ENCODE data around the gene SMIM32.
A peak's percentile ranks its signal among the peaks of the same experiment; 100 is the strongest.

The SMIM32 gene

GRCh38 chr5:136195971-136196820, 3.2 kb upstream of the SMIM32 start:
- no peaks in the 10 kb centered on the region for H3K9me3 ChIP-seq (ENCODE audit: low read length)
- H3K4me3 ChIP-seq (ENCODE audit: low read depth in 1 of 2, low read length in 2 of 2): no peak overlapping the region
- peaks cover 8 to 24% of the 10 kb centered on the region in 2 donors for H3K27me3 ChIP-seq (ENCODE audit: control insufficient read depth in 1 of 2, insufficient read depth in 2 of 2, low read length in 2 of 2)
- H3K36me3 ChIP-seq (ENCODE audit: insufficient read depth, low read length): no peaks in the 10 kb centered on the region
- H3K4me1 ChIP-seq (ENCODE audit: insufficient read depth, low read length): peaks cover 20% of the 10 kb centered on the region
- H3K27ac ChIP-seq (ENCODE audit: low read depth, low read length): peak overlapping the region; percentile 35
- H3K9ac ChIP-seq (ENCODE audit: low read length): no peak overlapping the region

GRCh38 chr5:136194576-136194975, 1.6 kb upstream of the SMIM32 start:
- H3K4me3 ChIP-seq (ENCODE audit: low read depth in 1 of 2, low read length in 2 of 2): no peak overlapping the region
- no peak overlapping the region for H3K27ac ChIP-seq (ENCODE audit: low read depth, low read length)
- H3K27me3 ChIP-seq (ENCODE audit: control insufficient read depth in 1 of 2, insufficient read depth in 2 of 2, low read length in 2 of 2): peaks cover 15 to 35% of the 10 kb centered on the region in 2 donors
- H3K9me3 ChIP-seq (ENCODE audit: low read length): no peaks in the 10 kb centered on the region
- H3K4me1 ChIP-seq (ENCODE audit: insufficient read depth, low read length): peaks cover 20% of the 10 kb centered on the region
- no peaks in the 10 kb centered on the region for H3K36me3 ChIP-seq (ENCODE audit: insufficient read depth, low read length)
- no peak overlapping the region for H3K9ac ChIP-seq (ENCODE audit: low read length)

GRCh38 chr5:136193322-136193935, 467 bp upstream of the SMIM32 start:
- Histone ChIP-seq H3K9ac (ENCODE audit: low read length) (no peak overlapping the region), H3K4me3 (ENCODE audit: low read depth in 1 of 2, low read length in 2 of 2) (peak overlapping the region; percentile 39 to 48), H3K9me3 (ENCODE audit: low read length) (no peaks in the 10 kb centered on the region), H3K27me3 (ENCODE audit: control insufficient read depth in 1 of 2, insufficient read depth in 2 of 2, low read length in 2 of 2) (peaks cover 15 to 35% of the 10 kb centered on the region in 2 donors), H3K36me3 (ENCODE audit: insufficient read depth, low read length) (no peaks in the 10 kb centered on the region), H3K27ac (ENCODE audit: low read depth, low read length) (no peak overlapping the region), H3K4me1 (ENCODE audit: insufficient read depth, low read length) (peaks cover 20% of the 10 kb centered on the region)

GRCh38 chr5:136192015-136192525, 892 bp downstream of the SMIM32 start:
- Histone ChIP-seq H3K27ac (ENCODE audit: low read depth, low read length) (no peak overlapping the region), H3K9me3 (ENCODE audit: low read length) (no peaks in the 10 kb centered on the region), H3K36me3 (ENCODE audit: insufficient read depth, low read length) (no peaks in the 10 kb centered on the region), H3K4me3 (ENCODE audit: low read depth in 1 of 2, low read length in 2 of 2) (peak overlapping the region in 1 of 2 donors; percentile 48), H3K9ac (ENCODE audit: low read length) (no peak overlapping the region), H3K27me3 (ENCODE audit: control insufficient read depth in 1 of 2, insufficient read depth in 2 of 2, low read length in 2 of 2) (peaks cover 15 to 35% of the 10 kb centered on the region in 2 donors), H3K4me1 (ENCODE audit: insufficient read depth, low read length) (peaks cover 14% of the 10 kb centered on the region)

- Histone ChIP-seq H3K4me3 (ENCODE audit: low read depth in 1 of 2, low read length in 2 of 2) (no peak overlapping the region), H3K4me1 (ENCODE audit: insufficient read depth, low read length) (peaks cover 14% of the 10 kb centered on the region), H3K9ac (ENCODE audit: low read length) (no peak overlapping the region), H3K9me3 (ENCODE audit: low read length) (no peaks in the 10 kb centered on the region), H3K27ac (ENCODE audit: low read depth, low read length) (no peak overlapping the region), H3K27me3 (ENCODE audit: control insufficient read depth in 1 of 2, insufficient read depth in 2 of 2, low read length in 2 of 2) (peaks cover 15 to 35% of the 10 kb centered on the region in 2 donors), H3K36me3 (ENCODE audit: insufficient read depth, low read length) (peaks cover 3% of the 10 kb centered on the region)
Measured at GRCh38 chr5:136191304-136192014, 1.5 kb downstream of the SMIM32 start.

- no peak overlapping the region for H3K4me3 ChIP-seq (ENCODE audit: low read depth in 1 of 2, low read length in 2 of 2)
- peaks cover 10% of the 10 kb centered on the region for H3K4me1 ChIP-seq (ENCODE audit: insufficient read depth, low read length)
- peaks cover 15 to 35% of the 10 kb centered on the region in 2 donors for H3K27me3 ChIP-seq (ENCODE audit: control insufficient read depth in 1 of 2, insufficient read depth in 2 of 2, low read length in 2 of 2)
- H3K9me3 ChIP-seq (ENCODE audit: low read length): no peaks in the 10 kb centered on the region
- no peak overlapping the region for H3K27ac ChIP-seq (ENCODE audit: low read depth, low read length)
- H3K9ac ChIP-seq (ENCODE audit: low read length): no peak overlapping the region
- H3K36me3 ChIP-seq (ENCODE audit: insufficient read depth, low read length): peaks cover 3% of the 10 kb centered on the region
Measured at GRCh38 chr5:136190904-136191303, 2.1 kb downstream of the SMIM32 start.

- H3K9me3 ChIP-seq (ENCODE audit: low read length): no peaks in the 10 kb centered on the region
- H3K4me1 ChIP-seq (ENCODE audit: insufficient read depth, low read length): peaks cover 3% of the 10 kb centered on the region
- H3K9ac ChIP-seq (ENCODE audit: low read length): no peak overlapping the region
- no peak overlapping the region for H3K27ac ChIP-seq (ENCODE audit: low read depth, low read length)
- no peak overlapping the region for H3K4me3 ChIP-seq (ENCODE audit: low read depth in 1 of 2, low read length in 2 of 2)
- peaks cover 15 to 35% of the 10 kb centered on the region in 2 donors for H3K27me3 ChIP-seq (ENCODE audit: control insufficient read depth in 1 of 2, insufficient read depth in 2 of 2, low read length in 2 of 2)
- peaks cover 3% of the 10 kb centered on the region for H3K36me3 ChIP-seq (ENCODE audit: insufficient read depth, low read length)
Measured at GRCh38 chr5:136190091-136190720, 2.8 kb downstream of the SMIM32 start.

- Histone ChIP-seq H3K4me3 (ENCODE audit: low read depth in 1 of 2, low read length in 2 of 2) (no peak overlapping the region), H3K4me1 (ENCODE audit: insufficient read depth, low read length) (no peaks in the 10 kb centered on the region), H3K36me3 (ENCODE audit: insufficient read depth, low read length) (peaks cover 3% of the 10 kb centered on the region), H3K27ac (ENCODE audit: low read depth, low read length) (no peak overlapping the region), H3K27me3 (ENCODE audit: control insufficient read depth in 1 of 2, insufficient read depth in 2 of 2, low read length in 2 of 2) (peaks cover 15 to 35% of the 10 kb centered on the region in 2 donors), H3K9me3 (ENCODE audit: low read length) (no peaks in the 10 kb centered on the region), H3K9ac (ENCODE audit: low read length) (no peak overlapping the region)
Measured at GRCh38 chr5:136188859-136189258, 4.1 kb downstream of the SMIM32 start.

GRCh38 chr5:136186796-136187195, 6.2 kb downstream of the SMIM32 start:
- Histone ChIP-seq H3K36me3 (ENCODE audit: insufficient read depth, low read length) (peaks cover 3% of the 10 kb centered on the region), H3K4me1 (ENCODE audit: insufficient read depth, low read length) (no peaks in the 10 kb centered on the region), H3K27me3 (ENCODE audit: control insufficient read depth in 1 of 2, insufficient read depth in 2 of 2, low read length in 2 of 2) (peaks cover 13 to 16% of the 10 kb centered on the region in 2 donors), H3K9ac (ENCODE audit: low read length) (no peak overlapping the region), H3K27ac (ENCODE audit: low read depth, low read length) (no peak overlapping the region), H3K9me3 (ENCODE audit: low read length) (no peaks in the 10 kb centered on the region), H3K4me3 (ENCODE audit: low read depth in 1 of 2, low read length in 2 of 2) (no peak overlapping the region)

GRCh38 chr5:136185974-136186665, 6.8 kb downstream of the SMIM32 start:
- Histone ChIP-seq H3K36me3 (ENCODE audit: insufficient read depth, low read length) (peaks cover 3% of the 10 kb centered on the region), H3K4me1 (ENCODE audit: insufficient read depth, low read length) (no peaks in the 10 kb centered on the region), H3K27me3 (ENCODE audit: control insufficient read depth in 1 of 2, insufficient read depth in 2 of 2, low read length in 2 of 2) (peaks cover 6 to 10% of the 10 kb centered on the region in 2 donors), H3K9ac (ENCODE audit: low read length) (no peak overlapping the region), H3K4me3 (ENCODE audit: low read depth in 1 of 2, low read length in 2 of 2) (no peak overlapping the region), H3K9me3 (ENCODE audit: low read length) (no peaks in the 10 kb centered on the region), H3K27ac (ENCODE audit: low read depth, low read length) (no peak overlapping the region)
